ENCODE data around the gene NKD1.
"Not testable (repeated sequence)": the region's sequence is repeated elsewhere in the genome, so short reads cannot be mapped to it uniquely, and the experiment has no call there.

NKD1 gene

DNA sequence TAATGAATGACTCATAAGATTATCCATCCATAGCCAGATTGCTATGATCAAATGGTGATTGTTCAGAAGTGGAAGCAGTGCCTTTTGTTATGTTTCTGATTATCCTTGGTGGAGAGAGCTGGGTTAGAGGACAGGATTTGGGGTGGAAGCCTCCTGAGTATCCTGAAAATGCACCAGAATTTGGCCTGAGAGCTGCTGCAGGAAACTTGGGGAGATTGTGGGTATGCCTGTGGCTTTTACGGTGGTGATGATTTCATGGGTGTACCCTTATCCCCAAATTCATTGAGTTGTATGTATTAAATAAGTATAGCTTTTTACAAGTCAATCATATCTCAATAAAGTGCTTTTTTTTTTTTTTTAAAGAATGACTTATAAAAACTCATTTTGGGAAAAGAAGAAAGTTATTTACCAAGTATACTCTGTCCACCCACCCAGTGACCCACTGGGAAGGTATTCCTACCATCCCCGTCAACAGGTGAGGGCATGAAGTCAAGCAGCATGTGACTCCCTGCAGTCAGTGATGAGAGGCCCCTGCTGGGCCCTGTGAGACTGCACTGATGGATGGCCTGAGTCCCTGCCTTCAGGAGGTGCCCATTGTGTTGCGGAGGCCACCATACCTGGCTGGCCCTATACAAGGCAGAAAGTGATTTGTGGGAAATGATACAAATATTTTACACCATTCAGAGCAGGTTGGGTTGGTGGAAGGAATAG, 28.4 kb downstream of the NKD1 start:
- H3K4me3 ChIP-seq (ENCODE audit: low read depth, low read length), result no peak overlapping the region
- TF ChIP-seq CTCF (IDR thresholded peaks at IDR 0.05; ENCODE audit: control insufficient read depth, extremely low read depth, insufficient read depth), result no peak
- DNase-seq (ENCODE audit: low read depth), result no peak

DNA sequence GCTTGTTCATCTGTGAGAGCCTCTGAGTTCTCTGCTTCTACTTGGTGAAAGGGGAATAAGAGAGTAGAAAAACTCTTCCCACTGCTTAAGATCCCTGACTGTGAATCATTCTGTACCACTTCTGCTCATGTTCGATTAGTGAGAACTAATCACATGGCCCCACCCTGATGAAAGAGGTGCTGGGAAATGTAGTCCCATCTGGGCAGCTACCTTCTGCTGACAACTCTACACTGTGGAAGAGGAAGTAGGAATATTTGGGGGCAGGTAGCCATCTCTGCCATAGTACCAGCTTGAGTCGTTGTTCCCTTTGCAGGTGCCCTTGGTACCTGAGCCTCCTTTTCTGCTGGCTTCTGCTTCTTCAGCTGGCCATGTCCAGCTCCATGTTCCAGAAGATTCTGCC, 29.9 kb downstream of the NKD1 start:
- H3K4me3 ChIP-seq (ENCODE audit: low read depth, low read length), result no peak overlapping the region
- no peak for TF ChIP-seq CTCF (IDR thresholded peaks at IDR 0.05; ENCODE audit: control insufficient read depth, extremely low read depth, insufficient read depth)
- DNase-seq (ENCODE audit: low read depth), result no peak

- not testable (repeated sequence) for H3K4me3 ChIP-seq (ENCODE audit: low read depth, low read length); DNase-seq (ENCODE audit: low read depth)
These were observed 31.2 kb downstream of the NKD1 start for GRCh38 chr16:50579373-50579772.

DNA sequence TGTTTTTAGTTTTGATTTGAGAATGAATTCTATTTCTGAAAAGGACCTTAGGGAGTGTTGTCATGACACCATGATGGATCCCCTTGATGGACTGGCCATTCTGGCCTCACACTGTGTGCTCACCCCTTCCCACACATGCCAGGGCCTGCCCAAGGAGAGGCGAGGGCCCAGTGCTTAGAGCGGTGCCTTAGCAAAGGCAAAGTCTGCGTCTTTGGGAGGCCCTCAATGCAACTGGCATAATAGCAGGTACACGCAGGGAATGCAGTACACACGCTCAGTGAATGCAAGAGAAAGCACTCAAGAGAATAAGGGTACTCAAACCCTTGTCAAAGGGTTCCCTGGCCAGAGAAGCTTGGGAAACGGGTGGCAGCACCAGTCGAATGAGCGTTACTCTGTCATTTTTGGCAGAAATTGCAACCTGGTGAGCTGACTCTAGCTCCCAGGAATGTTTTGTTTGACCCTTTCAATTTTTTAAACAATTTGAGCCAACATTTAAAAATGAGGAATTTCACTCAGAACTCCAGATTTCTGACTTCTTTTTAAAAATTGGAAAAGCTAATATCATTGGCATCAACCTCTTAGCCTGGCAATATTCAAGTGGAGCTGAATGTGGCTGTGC, 32.1 kb downstream of the NKD1 start:
- no peak for DNase-seq (ENCODE audit: low read depth)
- no peak overlapping the region for H3K4me3 ChIP-seq (ENCODE audit: low read depth, low read length)
- TF ChIP-seq CTCF (IDR thresholded peaks at IDR 0.05; ENCODE audit: control insufficient read depth, extremely low read depth, insufficient read depth), result no peak

- no peak for TF ChIP-seq CTCF (IDR thresholded peaks at IDR 0.05; ENCODE audit: control insufficient read depth, extremely low read depth, insufficient read depth)
- H3K4me3 ChIP-seq (ENCODE audit: low read depth, low read length), result no peak overlapping the region
- no peak for DNase-seq (ENCODE audit: low read depth)
These were observed 33.6 kb downstream of the NKD1 start for GRCh38 chr16:50581845-50582244.

DNA sequence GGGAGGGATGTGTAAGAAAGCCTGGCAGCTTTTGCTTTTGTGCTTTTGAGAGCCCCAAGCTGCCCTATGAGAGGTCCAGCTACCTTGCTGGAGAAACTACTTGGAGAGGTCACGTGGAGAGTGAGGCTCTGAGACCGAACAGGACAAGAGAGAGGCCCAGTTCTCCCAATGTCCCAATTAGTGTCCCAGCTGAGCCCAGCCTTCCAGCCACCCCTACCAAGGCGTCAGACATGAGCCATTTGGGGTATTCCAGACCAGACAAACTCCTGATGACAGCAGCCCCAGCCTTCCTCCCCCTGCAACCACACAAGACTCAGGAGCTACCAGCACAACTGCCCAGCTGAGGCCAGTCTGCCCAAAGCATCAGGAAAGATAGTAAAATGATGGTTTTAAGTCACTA, 35.0 kb downstream of the NKD1 start:
- no peak for DNase-seq (ENCODE audit: low read depth)
- no peak overlapping the region for H3K4me3 ChIP-seq (ENCODE audit: low read depth, low read length)
- TF ChIP-seq CTCF (IDR thresholded peaks at IDR 0.05; ENCODE audit: control insufficient read depth, extremely low read depth, insufficient read depth), result no peak

- no peak for TF ChIP-seq CTCF (IDR thresholded peaks at IDR 0.05; ENCODE audit: control insufficient read depth, extremely low read depth, insufficient read depth)
- DNase-seq (ENCODE audit: low read depth), result no peak
- H3K4me3 ChIP-seq (ENCODE audit: low read depth, low read length), result no peak overlapping the region
These were observed 36.0 kb downstream of the NKD1 start for GRCh38 chr16:50584033-50584722.
